HG03521 (cell line): ENCODE results near the gene THSD4.

Experiments
- ATAC-seq: cut with Tn5 transposase; IDR thresholded peaks from one replicate; pipeline ENCODE4 v1.9.1; 2021; ENCODE audit warnings: mild to moderate bottlenecking, moderate library complexity; ENCODE audit not compliant: unreplicated experiment

Gene THSD4

DNA sequence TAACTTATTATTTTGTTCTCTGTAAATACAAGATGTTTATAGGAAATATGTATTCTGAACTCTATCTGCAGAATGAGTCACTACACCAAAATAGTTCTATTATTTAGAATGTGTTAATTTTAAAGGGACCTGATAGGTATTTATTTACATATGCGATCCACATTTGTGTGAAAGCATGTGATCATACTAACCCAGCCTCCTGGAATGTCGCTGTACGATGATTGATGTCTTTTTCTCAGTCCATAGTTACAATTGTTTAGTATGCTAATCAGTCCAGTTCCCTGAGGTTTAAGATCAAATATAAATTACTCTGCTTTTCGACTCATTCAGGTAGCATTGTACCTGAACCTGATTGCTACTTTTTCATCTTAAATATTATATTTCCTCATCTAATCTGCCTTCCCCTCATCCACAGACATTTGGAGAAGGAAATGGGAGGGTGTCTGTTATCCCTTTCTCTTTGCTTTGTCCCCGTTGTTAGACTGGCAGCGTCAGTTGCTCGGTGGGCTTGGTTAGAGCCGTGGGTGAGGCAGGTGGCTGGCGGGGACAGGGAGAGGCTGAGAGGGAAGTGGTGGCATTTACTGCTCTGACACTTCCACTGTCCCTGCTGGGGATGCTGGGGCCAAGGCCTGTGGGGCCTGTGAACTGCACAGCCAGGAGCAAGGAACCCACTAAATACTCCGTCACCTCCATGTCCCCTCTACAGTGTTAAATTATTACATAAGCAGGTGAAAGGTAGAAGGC, 667.3 kb downstream of the THSD4 start:
- no peak for ATAC-seq

DNA sequence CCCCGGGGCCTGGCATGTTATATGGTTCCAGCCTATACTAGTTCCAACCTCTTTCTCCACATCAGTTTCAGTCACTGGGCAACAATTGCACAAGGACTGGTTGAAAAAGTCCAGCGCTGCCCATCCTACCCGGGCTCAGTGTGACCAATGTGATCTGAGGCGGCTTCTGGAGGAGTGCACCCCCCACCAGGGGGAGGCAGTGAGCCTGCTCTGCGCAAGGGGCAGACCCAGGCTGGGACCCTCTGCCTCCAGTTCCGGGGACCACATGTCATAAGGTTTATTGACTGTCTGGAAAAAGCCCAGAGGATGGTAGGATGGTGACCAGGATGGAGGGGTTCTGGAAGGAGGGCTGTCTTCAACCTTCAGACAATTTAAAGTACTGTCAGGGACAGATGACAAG, 669.4 kb downstream of the THSD4 start:
- ATAC-seq = no peak

DNA sequence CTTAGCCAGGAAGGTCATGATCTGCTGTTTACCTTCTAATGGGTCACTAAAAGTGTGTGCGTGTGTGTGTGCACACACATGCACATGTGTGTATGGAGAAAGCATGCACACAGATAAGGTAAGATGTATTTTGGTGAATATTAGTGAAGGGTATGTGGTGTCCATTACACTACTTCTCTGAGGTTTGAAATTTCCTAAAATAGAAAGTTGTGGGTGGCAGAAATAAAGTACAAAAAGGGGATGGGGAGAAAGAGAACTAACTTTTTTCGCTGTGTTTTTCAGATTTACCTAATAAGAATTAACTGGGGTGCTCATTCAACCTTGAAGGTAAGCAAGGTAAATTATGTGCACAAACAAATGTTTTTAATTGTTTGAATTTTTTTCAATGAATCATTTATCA, 670.7 kb downstream of the THSD4 start:
- no peak for ATAC-seq

DNA sequence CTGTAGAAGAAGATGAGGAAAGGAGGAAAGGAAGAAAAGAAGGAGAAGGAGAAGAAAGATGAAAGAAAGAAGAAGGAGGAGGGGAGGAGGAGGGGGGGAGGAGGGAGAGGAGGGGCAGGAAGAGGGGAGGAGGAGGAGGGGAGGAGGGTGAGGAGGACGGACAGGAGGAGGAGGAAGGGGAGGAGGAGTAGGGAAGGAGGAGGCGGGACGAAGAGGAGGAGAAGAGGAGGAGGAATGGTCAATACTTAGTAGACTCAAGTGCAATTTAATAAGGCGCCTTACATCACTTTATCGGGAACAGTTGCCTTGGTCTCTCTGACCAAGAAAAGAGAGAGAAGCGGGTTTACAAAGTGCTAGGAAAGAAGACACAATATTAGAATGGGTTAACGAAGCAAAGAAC, 671.4 kb downstream of the THSD4 start:
- no peak for ATAC-seq

DNA sequence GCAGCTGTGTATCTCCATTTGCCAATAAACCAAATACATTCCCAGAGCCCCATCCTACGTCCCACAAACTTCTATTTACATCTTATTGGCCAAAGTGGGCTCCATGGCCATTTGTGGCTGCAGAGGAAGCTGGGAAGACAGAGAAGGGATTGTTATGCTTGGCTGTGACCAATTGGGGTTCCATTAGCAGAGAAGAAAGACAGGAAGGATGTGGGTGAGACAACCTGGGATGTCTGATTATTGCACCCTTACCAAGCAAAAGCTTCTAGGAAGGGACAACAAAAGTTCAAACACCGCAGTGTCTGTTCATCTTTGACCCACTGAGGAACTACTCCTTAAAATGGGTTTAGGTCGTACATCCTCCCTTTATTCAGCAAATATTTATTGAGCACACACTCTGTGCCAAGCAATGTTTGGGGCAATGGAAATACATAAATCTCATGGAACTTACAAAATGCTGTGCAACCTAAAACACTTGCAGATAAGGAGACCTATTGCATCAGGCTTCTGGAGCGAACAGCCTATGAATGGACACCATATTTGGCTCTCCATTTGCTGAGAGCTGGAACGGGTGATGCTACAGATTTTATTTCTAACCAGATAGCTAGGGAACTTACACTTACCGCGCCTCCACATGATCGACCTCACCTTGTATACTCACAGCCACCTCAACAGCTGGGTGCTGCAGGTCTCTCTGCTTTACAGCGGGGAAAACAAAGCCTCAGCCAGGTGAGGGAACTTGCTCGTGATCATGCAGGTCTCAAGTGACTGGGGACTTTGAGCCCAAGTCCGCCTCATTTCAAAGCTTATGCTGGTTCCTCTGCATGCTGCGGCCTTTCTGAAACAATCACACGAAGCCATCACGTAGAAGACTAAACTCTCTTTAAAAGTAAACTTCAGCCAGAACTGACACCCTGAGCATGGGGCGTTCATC, 673.6 kb downstream of the THSD4 start:
- no peak for ATAC-seq

DNA sequence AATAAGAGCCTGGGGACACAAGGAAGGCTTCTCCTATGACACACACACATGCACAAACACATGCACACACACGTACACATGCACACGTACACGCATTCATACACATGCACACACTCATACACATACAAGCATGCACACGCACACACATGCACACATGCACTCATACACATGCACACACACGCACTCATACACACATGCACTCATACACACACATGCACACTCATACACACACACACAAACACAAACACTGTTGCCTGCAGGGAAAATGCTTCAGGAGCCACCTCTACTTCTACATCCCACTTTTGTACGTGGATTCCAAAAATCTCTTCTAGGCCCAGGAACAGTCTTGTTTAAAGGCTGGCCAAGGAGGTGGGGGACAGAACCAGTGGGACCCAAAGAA, 674.3 kb downstream of the THSD4 start:
- ATAC-seq = no peak

DNA sequence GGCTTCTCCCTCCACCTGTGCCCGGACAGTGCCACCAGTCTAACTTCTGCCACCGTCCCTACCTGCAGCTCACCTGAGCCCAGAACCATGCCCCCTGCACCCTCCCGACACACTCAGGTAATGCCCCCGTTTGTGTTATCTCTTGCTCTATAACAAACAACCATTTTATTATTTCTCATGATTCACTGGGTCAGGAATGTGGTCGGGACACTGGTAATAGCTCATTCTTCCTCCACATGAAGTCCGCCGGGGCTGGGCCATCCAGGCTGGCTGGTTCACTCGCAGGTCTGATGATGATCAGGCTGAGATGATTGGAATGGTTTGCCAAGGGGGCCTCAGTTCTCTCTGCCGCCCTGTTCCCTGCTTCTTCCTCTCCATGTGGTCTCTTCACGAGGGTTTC, 674.8 kb downstream of the THSD4 start:
- no peak for ATAC-seq

DNA sequence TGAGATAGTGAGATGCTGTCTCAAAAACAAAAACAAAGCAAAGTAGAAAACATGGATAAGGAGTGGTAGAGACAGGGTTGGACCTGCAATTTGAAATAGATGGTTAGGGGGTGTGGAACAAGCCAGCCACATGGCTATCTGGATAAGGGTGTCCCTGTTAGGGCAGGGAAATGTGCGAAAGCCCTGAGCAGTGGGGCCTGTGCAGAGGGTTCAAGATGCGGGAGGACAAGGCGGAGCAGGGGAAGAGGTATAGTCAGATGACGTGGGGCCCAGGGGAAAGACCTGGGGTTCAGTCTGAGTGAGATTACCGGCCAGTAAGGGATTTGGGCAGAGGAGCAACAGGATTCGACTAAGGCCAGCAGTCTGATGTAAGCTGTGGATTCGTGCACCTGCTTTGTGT, 676.7 kb downstream of the THSD4 start:
- no peak for ATAC-seq

DNA sequence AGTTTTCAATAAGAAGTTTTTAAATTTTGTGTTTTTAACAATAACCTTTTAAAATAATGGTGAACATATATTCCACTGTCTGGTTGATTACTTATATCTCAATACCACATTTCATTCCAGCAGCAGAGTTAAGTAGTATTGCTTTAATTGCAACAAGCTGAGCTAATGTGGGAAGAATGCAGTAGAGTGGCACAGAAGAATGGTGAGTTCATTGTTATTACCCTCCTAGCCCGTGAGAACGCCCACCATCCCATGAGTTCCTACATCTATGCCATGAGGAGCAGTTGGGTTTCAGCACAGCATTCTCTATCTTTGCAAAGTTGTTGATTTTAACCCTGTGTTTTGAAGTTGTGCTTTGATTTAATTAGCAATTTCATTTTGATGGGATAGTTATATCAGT, 677.2 kb downstream of the THSD4 start:
- no peak for ATAC-seq

DNA sequence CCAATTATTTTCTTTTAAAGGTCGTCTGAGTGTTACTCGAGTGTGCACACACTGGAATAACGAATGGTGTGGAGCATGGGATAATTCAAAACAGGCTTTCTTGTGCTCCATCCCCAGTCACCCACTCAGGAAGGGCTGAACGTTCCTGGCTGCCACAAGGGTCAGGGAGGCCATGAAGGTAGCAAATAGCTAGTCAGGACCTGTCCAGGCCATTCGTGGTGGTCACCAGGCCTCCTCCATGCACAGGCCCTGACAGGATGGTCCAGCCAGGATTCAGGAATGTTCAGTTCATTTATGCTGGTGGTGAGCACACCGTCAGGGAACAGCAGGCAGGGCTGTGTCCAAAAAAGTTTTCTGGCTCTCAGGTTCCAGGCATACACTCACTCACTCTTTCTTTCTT, 683.4 kb downstream of the THSD4 start:
- ATAC-seq = no peak

DNA sequence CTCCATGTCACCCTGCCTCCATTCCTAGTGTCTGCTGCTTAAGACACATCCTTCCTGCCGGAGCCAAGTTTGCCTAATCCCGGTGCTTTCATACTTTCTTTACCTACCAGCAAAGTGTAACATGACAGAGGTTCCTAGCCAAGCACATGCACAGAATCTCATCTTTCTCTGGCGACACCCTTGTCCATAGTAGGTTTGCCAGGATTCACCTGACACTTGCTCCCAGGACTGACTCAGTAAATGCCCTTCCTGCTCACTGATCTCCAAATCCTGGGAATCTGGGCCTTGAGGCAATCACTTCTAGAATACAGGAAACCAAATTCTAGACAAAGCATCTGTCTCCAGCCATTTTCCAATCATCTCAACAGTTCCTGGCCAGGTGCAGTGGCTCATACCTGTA, 684.9 kb downstream of the THSD4 start:
- no peak for ATAC-seq

DNA sequence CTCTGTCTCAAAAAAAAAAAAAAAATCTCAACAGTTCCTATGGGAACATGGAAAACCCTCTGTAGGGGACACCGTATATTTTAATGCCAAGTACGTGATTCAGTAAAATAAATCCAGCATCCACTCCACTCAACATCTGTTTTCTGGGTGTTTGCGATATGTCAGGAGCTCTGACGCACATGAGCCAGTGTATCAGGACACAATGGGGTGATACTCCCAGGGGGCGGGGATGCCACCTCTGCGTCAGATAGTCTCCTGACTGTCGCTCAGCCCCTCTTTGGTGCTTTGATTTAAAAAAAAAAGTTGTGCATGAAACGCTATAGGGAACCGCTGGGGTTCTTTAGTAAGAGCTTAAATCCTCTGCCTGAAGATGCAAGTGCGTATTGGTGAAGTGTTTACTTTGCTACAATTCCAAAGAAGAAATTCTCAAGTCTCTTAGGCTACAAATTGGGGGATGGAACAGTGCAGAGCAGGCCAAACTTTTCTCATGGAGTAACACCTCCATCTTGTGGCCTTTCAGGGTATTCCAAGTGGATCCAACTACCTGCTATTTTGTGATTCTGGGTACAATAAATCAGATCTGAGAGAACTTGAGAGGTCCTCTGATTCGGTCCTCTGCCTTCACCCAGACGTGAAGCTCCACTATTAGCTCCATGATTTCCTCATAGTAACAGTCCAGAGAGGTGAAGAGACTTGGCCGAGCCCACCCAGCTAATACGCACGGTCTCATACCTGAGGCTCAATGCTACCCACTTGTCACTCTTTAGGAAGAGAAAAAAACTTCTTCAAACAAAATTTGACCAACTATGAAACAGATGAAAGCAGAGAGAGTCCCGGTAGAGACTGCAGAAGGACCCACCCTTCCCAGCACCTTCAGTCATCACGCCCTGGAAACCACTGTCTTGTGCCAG, 685.8 kb downstream of the THSD4 start:
- ATAC-seq = no peak

DNA sequence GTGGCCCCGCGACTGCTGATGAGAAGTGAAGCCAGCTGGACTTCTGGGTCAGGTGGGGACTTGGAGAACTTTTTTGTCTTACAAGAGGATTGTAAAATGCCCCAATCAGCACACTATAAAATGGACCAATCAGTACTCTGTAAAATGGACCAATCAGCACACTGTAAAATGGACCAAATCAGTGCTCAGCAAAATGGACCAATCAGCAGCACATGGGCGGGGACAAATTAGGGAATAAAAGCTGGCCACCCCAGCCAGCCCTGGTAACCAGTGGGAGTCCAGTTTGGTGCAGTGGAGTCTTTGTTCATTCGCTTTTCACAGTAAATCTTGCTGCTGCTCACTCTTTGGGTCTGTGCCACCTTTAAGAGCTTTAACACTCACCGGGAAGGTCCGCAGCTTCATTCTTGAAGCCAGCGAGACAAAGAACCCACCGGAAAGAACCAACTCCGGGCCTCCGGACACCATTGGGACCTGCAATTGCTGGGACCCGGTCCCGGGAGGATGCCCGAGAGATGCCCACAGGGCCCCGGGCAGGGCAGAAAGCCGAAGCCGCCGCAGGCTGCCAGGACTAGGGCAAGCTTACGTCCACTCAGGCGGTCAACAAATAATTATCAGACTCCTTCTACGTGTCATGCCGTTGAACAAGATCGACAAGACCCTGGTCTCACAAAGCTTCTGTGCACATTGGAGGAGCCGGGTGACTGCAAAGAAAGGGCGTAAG, 686.8 kb downstream of the THSD4 start:
- ATAC-seq = no peak

DNA sequence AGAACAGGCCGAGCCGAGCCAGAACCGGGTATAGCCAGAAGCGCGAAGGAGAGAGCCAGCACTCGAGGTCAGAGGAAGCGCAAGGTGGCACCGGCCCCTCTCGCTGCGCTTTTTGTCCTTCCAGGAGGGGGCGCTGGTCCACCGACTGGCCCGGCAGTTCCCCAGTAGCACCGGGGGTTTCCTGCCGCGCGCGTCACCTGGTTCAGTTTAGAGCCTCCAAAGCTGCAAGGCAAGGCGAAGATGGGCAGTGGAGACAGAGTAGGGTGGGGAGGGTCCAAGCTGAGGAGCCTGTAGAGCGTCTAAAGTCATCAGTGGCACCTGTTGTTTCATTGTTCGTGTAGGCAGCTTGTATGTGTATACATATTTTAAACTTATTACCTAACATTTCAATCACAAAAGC, 687.5 kb downstream of the THSD4 start:
- no peak for ATAC-seq

DNA sequence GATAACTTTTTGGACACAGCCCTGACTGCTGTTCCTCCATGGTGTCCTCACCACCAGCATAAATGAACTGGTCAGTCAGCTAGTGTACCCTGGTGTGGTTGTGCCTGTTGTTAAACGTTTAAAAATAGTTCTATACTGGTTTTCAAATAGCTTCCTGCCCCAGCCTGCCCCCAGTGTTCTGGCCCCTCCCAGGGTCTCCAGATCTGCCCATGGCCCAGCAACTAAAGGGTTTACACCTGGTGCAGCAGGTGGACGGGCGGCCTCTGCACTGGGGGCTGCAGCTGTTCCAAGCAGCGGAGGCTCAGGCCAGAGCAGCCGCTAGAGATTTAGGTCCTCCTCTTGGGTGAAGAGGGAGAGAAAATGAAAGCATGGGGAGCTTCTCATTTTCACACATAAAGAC, 689.0 kb downstream of the THSD4 start:
- no peak for ATAC-seq

DNA sequence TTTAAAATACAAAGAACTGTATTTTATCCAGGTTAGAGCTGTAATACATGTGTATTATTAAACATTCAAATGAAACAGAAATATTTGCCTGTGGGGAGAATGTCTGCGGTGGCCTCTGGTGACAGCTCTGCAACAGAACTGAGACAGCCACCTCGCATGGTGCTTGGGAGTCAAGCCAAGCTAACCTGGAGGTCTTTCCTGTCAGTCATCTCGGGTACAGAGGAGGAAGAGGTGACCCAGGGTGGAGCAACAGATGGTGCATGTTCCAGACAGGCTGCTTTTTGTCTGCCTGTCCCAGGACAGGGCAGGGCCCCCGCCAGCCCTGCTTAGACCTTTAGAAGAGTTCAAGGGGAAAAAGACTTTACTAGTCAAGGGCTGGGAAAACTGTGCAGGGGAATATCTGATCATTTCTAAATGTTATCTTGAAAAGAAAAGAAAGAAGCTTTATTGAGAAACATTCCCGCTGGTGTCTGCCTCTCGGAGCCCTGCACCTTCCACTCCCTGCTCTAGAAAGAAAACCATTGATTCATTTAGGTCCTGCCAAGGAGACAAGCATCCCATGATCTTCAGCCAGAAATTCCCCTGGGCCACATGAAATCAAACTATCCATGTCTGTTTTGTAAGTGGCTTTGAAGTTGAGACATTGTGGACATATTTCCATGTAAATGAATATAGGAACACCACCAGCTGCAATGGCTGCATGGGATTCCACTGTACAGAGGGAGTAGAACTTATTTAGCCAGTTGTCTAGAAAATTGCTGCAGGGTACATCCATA, 689.6 kb downstream of the THSD4 start:
- ATAC-seq = no peak

DNA sequence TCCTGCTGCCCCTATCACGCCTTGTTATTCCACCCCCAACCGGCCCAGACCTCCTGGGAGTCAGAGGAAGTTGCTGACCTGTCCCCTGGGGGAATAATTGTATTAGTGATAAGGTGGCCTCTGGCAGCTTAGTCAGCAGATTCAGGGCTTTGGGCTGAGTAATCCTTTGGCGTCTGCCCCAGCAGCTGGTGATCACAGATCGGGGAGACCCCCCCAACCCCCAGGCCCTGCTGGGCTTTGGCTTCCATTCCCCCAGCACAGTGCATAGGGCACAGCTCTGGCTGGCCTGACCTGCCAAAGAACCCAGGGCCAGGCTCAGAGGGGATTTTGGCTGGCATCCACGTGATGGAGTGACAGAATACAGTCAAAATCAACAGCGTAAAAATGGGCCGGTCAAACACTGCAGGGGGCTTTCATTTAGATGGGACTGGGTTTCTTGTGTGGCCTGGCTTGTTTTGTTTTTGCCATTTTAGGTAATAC, 691.2 kb downstream of the THSD4 start:
- no peak for ATAC-seq

DNA sequence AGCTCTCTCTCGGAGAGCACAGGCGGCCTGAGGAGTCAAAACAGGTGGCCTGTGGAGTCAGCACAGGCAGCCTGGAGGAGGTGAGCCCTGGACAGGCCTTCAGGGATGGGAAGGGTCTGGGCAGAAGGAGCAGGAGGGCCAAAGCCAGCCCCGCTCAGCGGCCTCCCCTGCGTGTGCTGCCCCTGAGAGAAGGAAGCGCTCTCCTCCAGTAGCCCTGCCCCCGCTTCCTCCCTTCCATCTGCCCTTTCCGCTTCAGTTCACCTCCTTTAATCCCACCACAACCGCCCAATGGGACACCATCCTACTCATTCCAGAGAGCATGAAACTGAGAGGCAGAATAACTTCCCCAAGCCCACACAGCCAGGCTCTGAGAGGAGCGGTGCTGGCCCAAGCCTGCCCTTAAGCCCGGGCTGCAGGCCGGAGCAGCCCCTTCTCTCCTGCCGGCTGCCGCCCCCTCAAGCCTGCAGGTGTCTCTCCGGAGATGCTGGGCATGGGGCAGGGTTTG, 691.9 kb downstream of the THSD4 start:
- ATAC-seq = no peak

DNA sequence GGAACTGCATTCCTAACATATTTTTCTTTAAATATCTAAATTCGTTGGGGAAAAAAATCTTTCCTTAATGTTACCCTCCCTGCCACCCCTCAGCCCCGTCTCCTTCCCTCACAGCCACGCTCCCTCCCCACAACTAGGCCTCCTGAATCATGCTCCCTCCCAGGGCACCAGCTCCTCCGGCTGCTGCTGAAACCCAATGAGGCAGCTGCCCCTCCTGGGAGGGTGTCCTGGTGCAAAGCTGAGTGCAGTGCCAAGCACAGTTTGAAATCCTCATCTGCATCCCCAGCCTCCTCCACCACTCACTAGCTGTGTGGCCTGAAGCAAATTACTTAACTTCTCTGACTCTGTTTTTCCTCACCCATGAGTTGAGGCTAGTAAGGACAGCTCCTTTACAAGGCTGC, 692.4 kb downstream of the THSD4 start:
- no peak for ATAC-seq
